Measurements from ENCODE around the gene KCNAB1. TPM values are rescaled to one million over a fixed set of nuclear protein-coding genes. Genes with fewer than 3 reads are reported as not detected.

The KCNAB1 gene
- total and polyA plus RNA-seq, 2 donors (not counting 3 experiments of a cell fraction or from before 2014, with no cell fraction given), result 0.21 TPM; not detected in 1

GRCh38 chr3:156349111-156349510, 228.7 kb downstream of the KCNAB1 start:
- CTCF ChIA-PET, result interaction anchor here (1.1 to 1.3 kb wide), 2 partner anchors 101 to 175 kb away, joined by 4 to 6 read pairs; no protein-coding TSS in a partner anchor
- FAIRE-seq, result no peak
- dilution Hi-C loops (cut with MboI; ENCODE audit: extremely low pct_ligation_motif_present, low sequenced_read_pairs), result no loop called here

DNA sequence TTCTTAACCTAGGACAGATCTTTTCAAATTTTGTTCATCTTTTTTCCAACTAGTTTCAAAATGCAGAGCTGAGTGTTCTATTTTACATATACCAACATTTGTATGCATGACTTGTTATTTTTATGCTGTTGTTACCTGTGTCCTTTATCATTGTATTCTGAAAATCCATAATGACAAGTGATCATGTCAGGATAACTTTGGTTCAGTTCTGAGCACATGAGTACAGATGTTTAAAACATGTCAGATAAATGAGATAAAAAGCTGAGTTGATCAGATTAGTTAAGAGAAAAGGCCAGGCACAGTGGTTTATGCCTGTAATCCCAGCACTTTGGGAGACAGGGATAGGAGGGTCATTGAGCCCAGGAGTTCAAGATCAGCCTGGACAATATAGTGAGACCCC, 229.6 kb downstream of the KCNAB1 start:
- Histone ChIP-seq H2AFZ (ENCODE audit: low read depth, low read length) (no peak overlapping the region), H3K4me2 (ENCODE audit: insufficient read depth, low read length) (no peak overlapping the region), H3K27ac (ENCODE audit: insufficient read depth, low read depth, low read length) (no peak overlapping the region), H3K4me1 (ENCODE audit: control insufficient read depth, extremely low read depth, insufficient read depth, low read length) (no peaks in the 10 kb centered on the region), H3K9me1 (replicated peaks; ENCODE audit: control insufficient read depth, extremely low read depth, insufficient read depth, low read length) (no peaks in the 10 kb centered on the region), H3K27me3 (ENCODE audit: control insufficient read depth in 2 of 2, insufficient read depth in 2 of 2, low read length in 2 of 2) (no peaks in the 10 kb centered on the region), H3K9me3 (replicated peaks; ENCODE audit: control insufficient read depth, insufficient read depth, low read length) (no peaks in the 10 kb centered on the region), H3K4me3 (replicated peaks in 1 of 3; ENCODE audit: insufficient read depth in 1 of 3, low read depth in 1 of 3, low read length in 3 of 3) (no peak overlapping the region), H3K79me2 (ENCODE audit: control insufficient read depth, insufficient read depth, low read length) (no peaks in the 10 kb centered on the region), H3K36me3 (ENCODE audit: control insufficient read depth in 2 of 2, extremely low read depth in 1 of 2, insufficient read depth in 2 of 2, low read length in 2 of 2) (no peaks in the 10 kb centered on the region), H3K9ac (replicated peaks; ENCODE audit: extremely low read depth, insufficient read depth, low read length) (no peak overlapping the region), H4K20me1 (replicated peaks; ENCODE audit: control insufficient read depth, extremely low read depth, insufficient read depth, low read length) (no peaks in the 10 kb centered on the region)
- TF ChIP-seq POLR2A (IDR thresholded peaks at IDR 0.05; ENCODE audit: low read depth, low read length), result no peak
- no peak for TF ChIP-seq JUN (IDR thresholded peaks at IDR 0.05; ENCODE audit: borderline replicate concordance, insufficient read depth, insufficient read length, low read depth)
- TF ChIP-seq POLR2AphosphoS5 (IDR thresholded peaks at IDR 0.05; ENCODE audit: insufficient read depth, low read depth, low read length), result no peak
- no peak for TF ChIP-seq GATA2 (IDR thresholded peaks at IDR 0.05; ENCODE audit: insufficient read depth, insufficient read length, low read depth, low read length)
- no peak for TF ChIP-seq EZH2 (IDR thresholded peaks at IDR 0.05; ENCODE audit: borderline replicate concordance, low read depth, low read length, severe bottlenecking)
- no peak for TF ChIP-seq CTCF (IDR thresholded peaks at IDR 0.05; ENCODE audit: extremely low read depth in 1 of 2, insufficient read depth in 1 of 2, low read depth in 1 of 2, low read length in 2 of 2)
- no peak for TF ChIP-seq FOS (IDR thresholded peaks at IDR 0.05; ENCODE audit: borderline replicate concordance, insufficient read depth, low read length)
- no peak for TF ChIP-seq MYC (IDR thresholded peaks at IDR 0.05; ENCODE audit: low read depth, low read length)
- no peak for TF ChIP-seq MAX (IDR thresholded peaks at IDR 0.05; ENCODE audit: insufficient read depth, insufficient read length)
- dilution Hi-C loops (cut with MboI; ENCODE audit: extremely low pct_ligation_motif_present, low sequenced_read_pairs), result no loop called here
- intact Hi-C loops (cut with micrococcal nuclease), result no loop called here
- DNase-seq (ENCODE audit: low read depth, low spot score), result no peak
- BruUV-seq (replicated peaks), result no TSS peak
- ChIA-PET POLR2A (no interaction called here), CTCF (interaction anchor here (1.1 to 1.3 kb wide), 4 partner anchors 18 to 176 kb away, joined by 3 to 6 read pairs (median 4); no protein-coding TSS in a partner anchor)
- FAIRE-seq, result no peak

More at GRCh38 chr3:156349111-156349510, 228.7 kb downstream of the KCNAB1 start:
- H3K4me1 ChIP-seq (ENCODE audit: control insufficient read depth, extremely low read depth, insufficient read depth, low read length), result no peaks in the 10 kb centered on the region
- no peaks in the 10 kb centered on the region for H3K36me3 ChIP-seq (ENCODE audit: control insufficient read depth in 2 of 2, extremely low read depth in 1 of 2, insufficient read depth in 2 of 2, low read length in 2 of 2)
- no peak overlapping the region for H2AFZ ChIP-seq (ENCODE audit: low read depth, low read length)
- H3K27ac ChIP-seq (ENCODE audit: insufficient read depth, low read depth, low read length), result no peak overlapping the region
- no peak for TF ChIP-seq JUN (IDR thresholded peaks at IDR 0.05; ENCODE audit: borderline replicate concordance, insufficient read depth, insufficient read length, low read depth)
- TF ChIP-seq POLR2A (IDR thresholded peaks at IDR 0.05; ENCODE audit: low read depth, low read length), result no peak
- no peak for TF ChIP-seq EZH2 (IDR thresholded peaks at IDR 0.05; ENCODE audit: borderline replicate concordance, low read depth, low read length, severe bottlenecking)
- H3K4me2 ChIP-seq (ENCODE audit: insufficient read depth, low read length), result no peak overlapping the region
- no peaks in the 10 kb centered on the region for H4K20me1 ChIP-seq (replicated peaks; ENCODE audit: control insufficient read depth, extremely low read depth, insufficient read depth, low read length)
- no peak overlapping the region for H3K9ac ChIP-seq (replicated peaks; ENCODE audit: extremely low read depth, insufficient read depth, low read length)
- H3K27me3 ChIP-seq (ENCODE audit: control insufficient read depth in 2 of 2, insufficient read depth in 2 of 2, low read length in 2 of 2), result no peaks in the 10 kb centered on the region
- no peaks in the 10 kb centered on the region for H3K79me2 ChIP-seq (ENCODE audit: control insufficient read depth, insufficient read depth, low read length)
- POLR2A ChIA-PET, result no interaction called here
- intact Hi-C loops (cut with micrococcal nuclease), result no loop called here
- no peak for DNase-seq (ENCODE audit: low read depth, low spot score)
- no TSS peak for BruUV-seq (replicated peaks)
- no peaks in the 10 kb centered on the region for H3K9me1 ChIP-seq (replicated peaks; ENCODE audit: control insufficient read depth, extremely low read depth, insufficient read depth, low read length)
- no peaks in the 10 kb centered on the region for H3K9me3 ChIP-seq (replicated peaks; ENCODE audit: control insufficient read depth, insufficient read depth, low read length)
- no peak overlapping the region for H3K4me3 ChIP-seq (replicated peaks in 1 of 3; ENCODE audit: insufficient read depth in 1 of 3, low read depth in 1 of 3, low read length in 3 of 3)

Measured in endothelial cell of umbilical vein (primary cell).